AG10803 (cell line): ENCODE data around the gene KRT16.
"Not testable (repeated sequence)": the region's sequence is repeated elsewhere in the genome, so short reads cannot be mapped to it uniquely, and the experiment has no call there.

Experiments
- DNase-seq: peaks from one replicate; pipeline ENCODE4 v3.0.0; 2010; ENCODE audit warnings: low read depth
- H3K4me3 ChIP-seq: 2 replicates; pipeline ENCODE4 v1.5.1; 2011; ENCODE audit warnings: mild to moderate bottlenecking, low read length, control low read depth
- CTCF ChIP-seq: conservative IDR thresholded peaks from 2 replicates; pipeline ENCODE4 v1.5.1; 2011; ENCODE audit warnings: mild to moderate bottlenecking, low read length, control low read depth, inconsistent platforms

Gene KRT16

GRCh38 chr17:41615454-41615853 lies 2.9 kb upstream of the KRT16 start:
- H3K4me3 ChIP-seq = no peak overlapping the region
- TF ChIP-seq CTCF = no peak
- DNase-seq = no peak

GRCh38 chr17:41614767-41615166 lies 2.2 kb upstream of the KRT16 start:
- H3K4me3 ChIP-seq, DNase-seq: not testable (repeated sequence)

GRCh38 chr17:41614098-41614497 lies 1.5 kb upstream of the KRT16 start:
- H3K4me3 ChIP-seq = no peak overlapping the region
- no peak for DNase-seq
- TF ChIP-seq CTCF = no peak

GRCh38 chr17:41613277-41614082 lies 913 bp upstream of the KRT16 start:
- no peak for DNase-seq
- no peak overlapping the region for H3K4me3 ChIP-seq
- TF ChIP-seq CTCF = no peak

GRCh38 chr17:41610965-41611640 lies 1.5 kb downstream of the KRT16 start:
- DNase-seq = no peak
- no peak overlapping the region for H3K4me3 ChIP-seq
- no peak for TF ChIP-seq CTCF

GRCh38 chr17:41610061-41610517 lies 2.5 kb downstream of the KRT16 start:
- not testable (repeated sequence) for DNase-seq, H3K4me3 ChIP-seq
- TF ChIP-seq CTCF = peak; percentile 25

- H3K4me3 ChIP-seq, DNase-seq: not testable (repeated sequence)
These were observed 5.6 kb downstream of the KRT16 start for GRCh38 chr17:41606930-41607329.

- TF ChIP-seq CTCF = no peak
- H3K4me3 ChIP-seq = no peak overlapping the region
- no peak for DNase-seq
These were observed 10.0 kb downstream of the KRT16 start for GRCh38 chr17:41602524-41602923.
